AG08395 (cell line): ENCODE data around the gene OVAAL.

Source experiments
- DNase-seq: peaks from one replicate; pipeline ENCODE4 v3.0.0; 2012; ENCODE audit warnings: mixed read lengths, low spot score

OVAAL gene

GRCh38 chr1:180571060-180571831 lies 12.5 kb downstream of the OVAAL start:
- peak; percentile 37 for DNase-seq

- no peak for DNase-seq
These were observed 13.3 kb downstream of the OVAAL start for GRCh38 chr1:180571832-180572636.

- no peak for DNase-seq
These were observed 14.0 kb downstream of the OVAAL start for GRCh38 chr1:180572760-180573159.

- DNase-seq: no peak
These were observed 15.4 kb downstream of the OVAAL start for GRCh38 chr1:180574031-180574713.

- DNase-seq: no peak
These were observed 18.6 kb downstream of the OVAAL start for GRCh38 chr1:180577361-180577760.

- DNase-seq: peak; percentile 19
These were observed 21.3 kb downstream of the OVAAL start for GRCh38 chr1:180579961-180580611.

GRCh38 chr1:180581635-180582039 lies 22.9 kb downstream of the OVAAL start:
- peak; percentile 64 for DNase-seq

- DNase-seq: no peak
These were observed 26.1 kb downstream of the OVAAL start for GRCh38 chr1:180584869-180585268.

- DNase-seq: no peak
These were observed 27.2 kb downstream of the OVAAL start for GRCh38 chr1:180585994-180586359.

GRCh38 chr1:180586671-180587155 lies 27.9 kb downstream of the OVAAL start:
- DNase-seq: peak; percentile 59

GRCh38 chr1:180588121-180588520 lies 29.4 kb downstream of the OVAAL start:
- no peak for DNase-seq

- DNase-seq: no peak
These were observed 32.1 kb downstream of the OVAAL start for GRCh38 chr1:180590889-180591288.

- no peak for DNase-seq
These were observed 34.6 kb downstream of the OVAAL start for GRCh38 chr1:180593382-180593781.

- DNase-seq: peak; percentile 18
These were observed 36.0 kb downstream of the OVAAL start for GRCh38 chr1:180594723-180595122.

GRCh38 chr1:180595966-180596365 lies 37.2 kb downstream of the OVAAL start:
- DNase-seq: no peak

GRCh38 chr1:180597520-180597919 lies 38.8 kb downstream of the OVAAL start:
- DNase-seq: no peak

GRCh38 chr1:180598333-180598974 lies 39.7 kb downstream of the OVAAL start:
- no peak for DNase-seq

GRCh38 chr1:180600343-180600742 lies 41.6 kb downstream of the OVAAL start:
- no peak for DNase-seq

GRCh38 chr1:180601512-180601911 lies 42.7 kb downstream of the OVAAL start:
- no peak for DNase-seq

GRCh38 chr1:180603223-180603849 lies 44.6 kb downstream of the OVAAL start:
- no peak for DNase-seq

GRCh38 chr1:180603850-180604226 lies 45.1 kb downstream of the OVAAL start:
- no peak for DNase-seq
